ENCODE data around the gene LILRA6.
A peak's percentile ranks its signal among the peaks of the same experiment; 100 is the strongest.
"Not testable (repeated sequence)": the region's sequence is repeated elsewhere in the genome, so short reads cannot be mapped to it uniquely, and the experiment has no call there.

Gene LILRA6

DNA sequence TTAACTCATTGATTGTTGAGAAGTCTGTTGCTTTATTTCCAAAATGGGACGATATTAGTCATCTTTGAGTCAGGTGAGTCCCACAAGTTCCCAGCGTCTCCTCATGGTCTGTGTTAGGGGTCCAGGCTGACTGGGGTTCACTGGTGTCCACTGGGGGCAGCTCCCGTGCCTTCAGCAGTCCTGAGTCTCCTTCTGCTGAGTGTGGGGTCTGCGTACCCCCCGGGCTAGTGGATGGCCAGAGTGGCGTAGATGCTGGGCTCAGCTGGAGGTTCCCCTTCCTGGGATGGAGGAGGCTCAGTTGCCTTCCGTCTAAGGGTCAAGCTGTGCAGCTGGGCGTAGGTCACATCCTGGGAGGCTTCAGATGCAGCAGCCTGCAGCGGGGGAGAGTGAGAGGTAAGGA, 25.7 kb downstream of the LILRA6 start:
- DNase-seq (ENCODE audit: extremely low read depth, low read depth), result no peak
- TF ChIP-seq CTCF (IDR thresholded peaks at IDR 0.05; ENCODE audit: low read depth, low read length, missing control alignments), result no peak

DNA sequence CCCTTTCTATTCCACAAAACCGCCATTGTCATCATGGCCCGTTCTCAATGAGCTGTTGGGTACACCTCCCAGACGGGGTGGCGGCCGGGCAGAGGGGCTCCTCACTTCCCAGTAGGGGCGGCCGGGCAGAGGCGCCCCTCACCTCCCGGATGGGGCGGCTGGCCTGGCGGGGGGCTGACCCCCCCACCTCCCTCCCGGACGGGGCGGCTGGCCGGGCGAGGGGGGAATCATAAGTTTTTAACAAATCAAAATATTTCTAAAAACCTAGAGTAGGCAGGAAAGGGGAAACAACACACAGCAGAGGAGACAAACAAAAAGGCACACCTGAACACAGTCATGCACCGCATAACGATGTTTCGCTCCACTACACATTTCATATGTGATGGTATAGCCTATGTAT, 27.9 kb downstream of the LILRA6 start:
- DNase-seq (ENCODE audit: extremely low read depth, low read depth), result not testable (repeated sequence)

More for the DNA sequence above, 25.7 kb downstream of the LILRA6 start:
- no peak overlapping the region for H3K4me3 ChIP-seq (replicated peaks; ENCODE audit: low read depth, low read length)

GRCh38 chr19:54214217-54214616, 28.4 kb downstream of the LILRA6 start:
- H3K4me3 ChIP-seq (replicated peaks; ENCODE audit: low read depth, low read length); DNase-seq (ENCODE audit: extremely low read depth, low read depth): not testable (repeated sequence)

More for the DNA sequence above, 27.9 kb downstream of the LILRA6 start:
- H3K4me3 ChIP-seq (replicated peaks; ENCODE audit: low read depth, low read length), result not testable (repeated sequence)

DNA sequence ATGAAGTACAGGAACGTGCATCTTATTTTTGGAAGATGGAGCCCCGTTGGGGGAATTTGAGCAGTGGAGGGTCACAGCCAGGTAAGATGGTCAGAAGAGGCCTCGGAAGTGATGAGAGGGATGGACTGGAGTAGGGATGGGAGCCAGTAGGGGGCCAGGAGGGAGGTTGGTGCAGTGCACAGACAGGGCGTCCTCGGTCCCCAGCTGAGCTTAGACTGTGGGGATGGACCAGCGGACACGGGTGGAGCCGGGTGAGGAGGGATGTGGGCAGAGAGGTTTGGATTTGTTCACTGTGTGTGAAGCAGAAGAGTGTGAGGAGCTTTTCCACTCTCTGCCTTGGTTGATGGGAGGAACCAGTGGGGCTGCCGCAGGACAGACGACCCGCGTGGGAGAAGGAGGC, 31.4 kb downstream of the LILRA6 start:
- no peak for TF ChIP-seq CTCF (IDR thresholded peaks at IDR 0.05; ENCODE audit: low read depth, low read length, missing control alignments)
- H3K4me3 ChIP-seq (replicated peaks; ENCODE audit: low read depth, low read length), result no peak overlapping the region
- no peak for DNase-seq (ENCODE audit: extremely low read depth, low read depth)

- H3K4me3 ChIP-seq (replicated peaks; ENCODE audit: low read depth, low read length), result no peak overlapping the region
- peak; percentile 95 for DNase-seq (ENCODE audit: extremely low read depth, low read depth)
Measured at GRCh38 chr19:54209811-54210494, 32.6 kb downstream of the LILRA6 start.

GRCh38 chr19:54209058-54209810, 33.4 kb downstream of the LILRA6 start:
- H3K4me3 ChIP-seq (replicated peaks; ENCODE audit: low read depth, low read length), result no peak overlapping the region
- TF ChIP-seq CTCF (IDR thresholded peaks at IDR 0.05; ENCODE audit: low read depth, low read length, missing control alignments), result no peak
- DNase-seq (ENCODE audit: extremely low read depth, low read depth), result no peak

More at GRCh38 chr19:54209811-54210494, 32.6 kb downstream of the LILRA6 start:
- TF ChIP-seq CTCF (IDR thresholded peaks at IDR 0.05; ENCODE audit: low read depth, low read length, missing control alignments), result no peak

- no peak for DNase-seq (ENCODE audit: extremely low read depth, low read depth)
- H3K4me3 ChIP-seq (replicated peaks; ENCODE audit: low read depth, low read length), result no peak overlapping the region
- TF ChIP-seq CTCF (IDR thresholded peaks at IDR 0.05; ENCODE audit: low read depth, low read length, missing control alignments), result no peak
Measured at GRCh38 chr19:54208784-54209057, 33.9 kb downstream of the LILRA6 start.

All from HFF-Myc (cell line).